ENCODE data around the gene CXXC5.

- TF ChIP-seq CTCF (conservative IDR thresholded peaks at IDR 0.05; ENCODE audit: low read length): no peak
- TF ChIP-seq EZH2phosphoT487 (IDR thresholded peaks at IDR 0.05; ENCODE audit: borderline replicate concordance, low read depth, low read length): no peak
Measured at GRCh38 chr5:139689631-139690063, 41.5 kb downstream of the CXXC5 start.
